Measurements from ENCODE around the gene ALK.

Gene ALK

DNA sequence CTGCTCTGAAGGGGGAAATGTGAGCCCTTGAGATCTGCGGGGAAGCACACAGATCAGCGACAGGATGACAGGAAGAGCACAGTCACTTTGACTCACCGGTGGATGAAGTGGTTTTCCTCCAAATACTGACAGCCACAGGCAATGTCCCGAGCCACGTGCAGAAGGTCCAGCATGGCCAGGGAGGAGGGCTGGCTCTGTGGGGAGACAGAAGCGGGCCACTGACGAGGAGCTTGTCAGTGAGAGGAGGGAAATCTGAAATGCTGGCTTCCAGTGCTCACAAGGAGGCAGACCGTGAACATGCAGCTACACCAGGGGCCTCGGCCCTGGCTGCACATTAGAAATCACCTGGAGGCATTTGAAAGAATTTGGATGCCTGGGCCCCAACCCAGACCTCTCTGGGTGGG, 707.5 kb downstream of the ALK start:
- TF ChIP-seq REST (IDR thresholded peaks at IDR 0.05; ENCODE audit: insufficient read depth in 1 of 2, low read depth in 2 of 2, low read length in 2 of 2) (no peak), SIN3A (IDR thresholded peaks at IDR 0.05; ENCODE audit: borderline replicate concordance, insufficient read depth, low read length) (no peak), POLR2AphosphoS5 (IDR thresholded peaks at IDR 0.05; ENCODE audit: low read depth, low read length) (no peak), FOXP2 (optimal IDR thresholded peaks at IDR 0.05; ENCODE audit: borderline replicate concordance, extremely low read depth, extremely low read length, insufficient read depth) (no peak), TAF1 (IDR thresholded peaks at IDR 0.05; ENCODE audit: borderline replicate concordance, insufficient read depth, low read length) (no peak)

GRCh38 chr2:29212009-29212408, 709.4 kb downstream of the ALK start:
- TF ChIP-seq REST (IDR thresholded peaks at IDR 0.05; ENCODE audit: insufficient read depth in 1 of 2, low read depth in 2 of 2, low read length in 2 of 2): no peak
- no peak for TF ChIP-seq POLR2AphosphoS5 (IDR thresholded peaks at IDR 0.05; ENCODE audit: low read depth, low read length)
- TF ChIP-seq SIN3A (IDR thresholded peaks at IDR 0.05; ENCODE audit: borderline replicate concordance, insufficient read depth, low read length): no peak
- TF ChIP-seq FOXP2 (optimal IDR thresholded peaks at IDR 0.05; ENCODE audit: borderline replicate concordance, extremely low read depth, extremely low read length, insufficient read depth): no peak
- no peak for TF ChIP-seq TAF1 (IDR thresholded peaks at IDR 0.05; ENCODE audit: borderline replicate concordance, insufficient read depth, low read length)

DNA sequence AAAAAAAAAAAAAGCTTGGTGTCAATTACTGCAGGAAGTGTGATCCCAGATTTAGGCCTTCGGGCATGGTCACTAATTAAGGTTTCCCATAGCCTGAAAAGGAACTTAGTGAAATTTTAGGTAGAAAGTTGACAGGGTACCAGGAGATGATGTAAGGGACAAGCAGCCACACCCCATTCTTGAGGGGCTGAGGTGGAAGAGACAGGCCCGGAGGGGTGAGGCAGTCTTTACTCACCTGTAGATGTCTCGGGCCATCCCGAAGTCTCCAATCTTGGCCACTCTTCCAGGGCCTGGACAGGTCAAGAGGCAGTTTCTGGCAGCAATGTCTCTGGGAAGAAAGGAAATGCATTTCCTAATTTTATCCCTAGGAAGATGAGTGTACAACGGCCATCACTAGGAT, 711.8 kb downstream of the ALK start:
- TF ChIP-seq REST (IDR thresholded peaks at IDR 0.05; ENCODE audit: insufficient read depth in 1 of 2, low read depth in 2 of 2, low read length in 2 of 2): no peak
- TF ChIP-seq SIN3A (IDR thresholded peaks at IDR 0.05; ENCODE audit: borderline replicate concordance, insufficient read depth, low read length): no peak

GRCh38 chr2:29207352-29208148, 713.8 kb downstream of the ALK start:
- TF ChIP-seq REST (IDR thresholded peaks at IDR 0.05; ENCODE audit: insufficient read depth in 1 of 2, low read depth in 2 of 2, low read length in 2 of 2) (no peak), POLR2AphosphoS5 (IDR thresholded peaks at IDR 0.05; ENCODE audit: low read depth, low read length) (no peak), TAF1 (IDR thresholded peaks at IDR 0.05; ENCODE audit: borderline replicate concordance, insufficient read depth, low read length) (no peak), SIN3A (IDR thresholded peaks at IDR 0.05; ENCODE audit: borderline replicate concordance, insufficient read depth, low read length) (no peak), FOXP2 (optimal IDR thresholded peaks at IDR 0.05; ENCODE audit: borderline replicate concordance, extremely low read depth, extremely low read length, insufficient read depth) (no peak)

DNA sequence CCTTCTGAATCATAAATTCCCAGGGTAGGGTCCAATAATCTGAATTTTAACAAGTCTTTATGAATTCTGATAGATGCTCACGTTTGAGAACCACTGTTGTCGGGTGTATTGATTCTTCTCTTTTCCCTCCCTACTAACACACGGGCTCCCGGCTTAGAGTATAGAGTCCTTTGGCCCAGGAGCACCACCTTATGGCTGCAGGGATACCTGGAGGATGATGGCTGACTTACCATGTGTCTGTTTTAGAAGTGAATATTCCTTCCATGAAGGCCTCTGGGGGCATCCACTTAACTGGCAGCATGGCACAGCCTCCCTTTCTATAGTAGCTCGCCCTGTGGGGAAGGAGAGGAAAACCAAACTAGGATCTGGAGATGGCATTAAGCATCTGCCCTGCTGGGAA, 714.4 kb downstream of the ALK start:
- TF ChIP-seq FOXP2 (optimal IDR thresholded peaks at IDR 0.05; ENCODE audit: borderline replicate concordance, extremely low read depth, extremely low read length, insufficient read depth) (no peak), SIN3A (IDR thresholded peaks at IDR 0.05; ENCODE audit: borderline replicate concordance, insufficient read depth, low read length) (no peak), TAF1 (IDR thresholded peaks at IDR 0.05; ENCODE audit: borderline replicate concordance, insufficient read depth, low read length) (no peak), REST (IDR thresholded peaks at IDR 0.05; ENCODE audit: insufficient read depth in 1 of 2, low read depth in 2 of 2, low read length in 2 of 2) (no peak), POLR2AphosphoS5 (IDR thresholded peaks at IDR 0.05; ENCODE audit: low read depth, low read length) (no peak)
